ENCODE measurements around the gene MYO7A. TPM values are rescaled to one million over a fixed set of nuclear protein-coding genes. Genes with fewer than 3 reads are reported as not detected.

Gene MYO7A
- total and polyA plus RNA-seq, 2 of the 8 experiments (the other 6 are each of a cell fraction or from before 2014, with no cell fraction given) = 1.5 to 1.9 TPM

DNA sequence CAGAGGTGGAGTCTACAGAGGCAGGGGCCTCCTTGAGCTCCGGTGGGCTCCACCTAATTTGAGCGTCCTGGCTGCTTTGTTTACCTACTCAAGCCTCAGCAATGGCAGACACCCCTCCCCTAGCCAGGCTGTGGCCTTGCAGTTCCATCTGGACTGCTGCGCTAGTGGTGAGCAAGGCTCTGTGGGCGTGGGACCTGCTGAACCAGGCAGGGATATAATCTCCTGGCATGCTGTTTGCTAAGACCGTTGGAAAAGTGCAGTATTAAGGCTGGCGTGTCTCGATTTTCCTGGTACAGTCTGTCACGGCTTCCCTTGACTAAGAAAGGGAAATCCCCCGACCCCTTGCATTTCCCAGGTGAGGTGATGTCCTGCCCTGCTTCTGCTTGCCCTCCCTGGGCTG, 95.8 kb downstream of the MYO7A start:
- Histone ChIP-seq H2BK5ac (ENCODE audit: low read depth, low read length) (no peak overlapping the region), H3K9ac (replicated peaks in 1 of 4; ENCODE audit: extremely low read depth in 1 of 4, low read depth in 3 of 4, low read length in 3 of 4) (no peak overlapping the region), H3K27me3 (replicated peaks in 1 of 4; ENCODE audit: control insufficient read depth in 3 of 4, extremely low read depth in 1 of 4, insufficient read depth in 3 of 4, low read length in 3 of 4) (no peaks in the 10 kb centered on the region), H3K56ac (replicated peaks; ENCODE audit: insufficient read length, low read depth, low read length) (no peak overlapping the region), H3K79me1 (ENCODE audit: low read depth, low read length) (no peaks in the 10 kb centered on the region), H3K4ac (replicated peaks; ENCODE audit: insufficient read length, low read depth, low read length) (no peak overlapping the region), H3K4me3 (ENCODE audit: extremely low read depth in 1 of 4, insufficient read depth in 2 of 4, low read depth in 3 of 4, low read length in 4 of 4) (no peak overlapping the region), H2BK12ac (ENCODE audit: low read depth, low read length) (no peak overlapping the region), H2BK15ac (ENCODE audit: low read length) (no peak overlapping the region), H4K8ac (ENCODE audit: extremely low read depth, insufficient read depth, low read length) (no peak overlapping the region), H2AK5ac (ENCODE audit: low read depth, low read length) (no peak overlapping the region), H3K4me1 (replicated peaks in 1 of 4; ENCODE audit: control insufficient read depth in 3 of 4, insufficient read depth in 4 of 4, low read length in 3 of 4) (no peaks in the 10 kb centered on the region), H2BK20ac (ENCODE audit: low read length) (no peak overlapping the region), H3K23me2 (ENCODE audit: low read depth, low read length) (no peaks in the 10 kb centered on the region), H4K20me1 (replicated peaks in 1 of 2; ENCODE audit: control insufficient read depth in 1 of 2, insufficient read depth in 2 of 2, low read length in 2 of 2) (no peaks in the 10 kb centered on the region), H4K91ac (replicated peaks; ENCODE audit: insufficient read length, low read length) (no peak overlapping the region), H3K27ac (ENCODE audit: low read depth, low read length) (no peak overlapping the region), H3K9me3 (ENCODE audit: insufficient read depth in 2 of 2, low read depth in 1 of 2, low read length in 1 of 2) (no peaks in the 10 kb centered on the region), H3K36me3 (ENCODE audit: control insufficient read depth in 2 of 4, insufficient read depth in 4 of 4, low read length in 3 of 4) (no peaks in the 10 kb centered on the region; a peak in 1 of 8 replicates), H3K23ac (ENCODE audit: insufficient read length) (no peak overlapping the region), H3K14ac (ENCODE audit: insufficient read length) (no peak overlapping the region), H2AFZ (ENCODE audit: low read length) (no peak overlapping the region), H3K4me2 (ENCODE audit: insufficient read depth in 1 of 2, low read depth in 2 of 2, low read length in 2 of 2) (no peak overlapping the region), H3K18ac (ENCODE audit: extremely low read depth, low read length) (no peak overlapping the region), H3K79me2 (ENCODE audit: control insufficient read depth in 1 of 2, insufficient read depth in 2 of 2, low read length in 2 of 2) (no peaks in the 10 kb centered on the region), H4K5ac (ENCODE audit: insufficient read length, low read depth, low read length) (no peak overlapping the region), H2BK120ac (replicated peaks; ENCODE audit: low read depth, low read length) (no peak overlapping the region)
- DNase-seq (ENCODE audit: low read depth in 1 of 2, low spot score in 2 of 2) (no peak), FAIRE-seq (no peak)
- ChIA-PET CTCF (ENCODE audit: partially characterized antibody) (interaction anchor here (1.0 to 1.2 kb wide), 4 partner anchors 8 to 97 kb away, joined by 3 to 6 read pairs (median 4); no protein-coding TSS in a partner anchor), POLR2A (ENCODE audit: partially characterized antibody) (no interaction called here)
- 75% methylated on average over 9 of the region's 9 CpGs; no CpG with 5 or more reads in 1 of the 2 experiments for WGBS, 2 experiments (ENCODE audit: extremely low coverage in 1 of 2, insufficient coverage in 1 of 2, insufficient read length in 1 of 2, insufficient replicate concordance in 2 of 2, low coverage in 1 of 2, low lambda C conversion rate in 2 of 2, missing lambda C conversion rate in 1 of 2)
- TF ChIP-seq SIX5 (IDR thresholded peaks at IDR 0.05; ENCODE audit: low read depth, low read length) (no peak), POLR2A (IDR thresholded peaks at IDR 0.05; ENCODE audit: control extremely low read depth in 1 of 2, low read depth in 2 of 2, low read length in 2 of 2) (no peak), BACH1 (IDR thresholded peaks at IDR 0.05; ENCODE audit: low read length) (no peak), MAX (IDR thresholded peaks at IDR 0.05) (no peak), POLR2AphosphoS5 (IDR thresholded peaks at IDR 0.05; ENCODE audit: low read depth, low read length) (no peak)
